ENCODE measurements around the gene NME3. TPM values are rescaled to one million over a fixed set of nuclear protein-coding genes. Genes with fewer than 3 reads are reported as not detected.

Gene NME3
- total and polyA plus RNA-seq, 8 donors, result 18.7 to 420 (median 118) TPM

DNA sequence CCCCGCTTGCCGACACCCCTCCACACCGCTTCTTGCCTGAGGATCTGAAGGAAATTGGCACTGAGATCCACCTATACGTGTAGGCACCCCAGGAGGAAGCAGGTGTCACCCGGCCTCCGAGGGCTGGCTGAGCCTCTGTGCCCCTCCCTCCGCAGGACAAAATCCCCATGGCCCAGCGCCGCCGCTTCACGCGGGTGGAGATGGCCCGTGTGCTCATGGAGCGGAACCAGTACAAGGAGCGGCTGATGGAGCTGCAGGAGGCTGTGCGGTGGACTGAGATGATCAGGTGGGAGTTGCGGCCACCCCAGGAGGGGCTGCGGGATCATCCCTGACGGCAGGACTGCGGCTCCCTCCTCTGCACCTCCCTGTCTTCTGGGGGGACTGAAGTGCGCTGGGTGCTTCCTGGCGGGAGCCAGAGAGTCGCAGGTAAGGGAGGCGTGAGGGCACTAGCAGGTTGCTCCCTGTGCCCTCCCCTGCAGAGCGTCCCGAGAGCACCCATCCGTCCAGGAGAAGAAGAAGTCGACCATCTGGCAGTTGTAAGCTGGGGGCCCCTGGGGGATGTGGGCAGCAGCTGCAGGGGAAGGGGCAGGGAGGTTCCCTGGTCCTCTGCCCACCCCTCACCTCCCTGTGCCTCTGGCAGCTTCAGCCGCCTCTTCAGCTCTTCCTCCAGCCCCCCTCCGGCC, 9.0 kb downstream of the NME3 start:
- peaks cover 66 to 100% (median 100%) of the 10 kb centered on the region in 4 donors for H3K36me3 ChIP-seq
- WGBS, 5 donors, result 88 to 94% (median 89%) methylated on average over 17 to 30 of the region's 30 CpGs
- no peak overlapping the region for H3K4me3 ChIP-seq
- TF ChIP-seq POLR2AphosphoS5 (IDR thresholded peaks at IDR 0.05), result no peak
- no peak for TF ChIP-seq POLR2A (IDR thresholded peaks at IDR 0.05)
- TF ChIP-seq, protein P1, sequence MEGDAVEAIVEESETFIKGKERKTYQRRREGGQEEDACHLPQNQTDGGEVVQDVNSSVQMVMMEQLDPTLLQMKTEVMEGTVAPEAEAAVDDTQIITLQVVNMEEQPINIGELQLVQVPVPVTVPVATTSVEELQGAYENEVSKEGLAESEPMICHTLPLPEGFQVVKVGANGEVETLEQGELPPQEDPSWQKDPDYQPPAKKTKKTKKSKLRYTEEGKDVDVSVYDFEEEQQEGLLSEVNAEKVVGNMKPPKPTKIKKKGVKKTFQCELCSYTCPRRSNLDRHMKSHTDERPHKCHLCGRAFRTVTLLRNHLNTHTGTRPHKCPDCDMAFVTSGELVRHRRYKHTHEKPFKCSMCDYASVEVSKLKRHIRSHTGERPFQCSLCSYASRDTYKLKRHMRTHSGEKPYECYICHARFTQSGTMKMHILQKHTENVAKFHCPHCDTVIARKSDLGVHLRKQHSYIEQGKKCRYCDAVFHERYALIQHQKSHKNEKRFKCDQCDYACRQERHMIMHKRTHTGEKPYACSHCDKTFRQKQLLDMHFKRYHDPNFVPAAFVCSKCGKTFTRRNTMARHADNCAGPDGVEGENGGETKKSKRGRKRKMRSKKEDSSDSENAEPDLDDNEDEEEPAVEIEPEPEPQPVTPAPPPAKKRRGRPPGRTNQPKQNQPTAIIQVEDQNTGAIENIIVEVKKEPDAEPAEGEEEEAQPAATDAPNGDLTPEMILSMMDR (IDR thresholded peaks at IDR 0.05), result no peak
- TF ChIP-seq EP300 (IDR thresholded peaks at IDR 0.05), result no peak
- no peak for DNase-seq
- no peaks in the 10 kb centered on the region for H3K9me3 ChIP-seq
- peaks cover 0 to 20% (median 6%) of the 10 kb centered on the region in 4 donors for H3K4me1 ChIP-seq
- no peaks in the 10 kb centered on the region for H3K27me3 ChIP-seq
- intact Hi-C loops (cut with DNase I; ENCODE audit: low total_unique reads), result no loop called here
- no peak overlapping the region for H3K27ac ChIP-seq

DNA sequence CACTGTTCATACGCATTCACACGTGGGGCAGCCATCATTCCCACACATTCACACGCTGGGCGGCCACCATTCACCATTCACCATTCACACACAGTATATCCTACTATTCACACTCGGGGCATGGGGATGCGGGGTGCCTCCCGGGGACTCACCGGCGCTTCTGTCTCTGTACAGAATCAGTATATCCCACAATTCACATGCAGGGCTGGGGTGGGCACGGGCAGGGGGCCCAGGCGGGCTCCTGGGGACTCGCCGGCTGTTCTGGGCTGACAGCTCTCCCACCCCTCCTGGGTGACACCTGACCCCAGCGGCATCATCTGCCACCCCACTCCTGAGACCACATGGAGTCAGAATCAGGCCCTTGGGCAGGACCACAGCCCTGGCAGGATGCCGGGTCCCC, 9.6 kb downstream of the NME3 start:
- 87 to 95% (median 92%) methylated on average over 13 to 15 of the region's 15 CpGs for WGBS, 5 donors
- H3K36me3 ChIP-seq, result peaks cover 62 to 100% (median 100%) of the 10 kb centered on the region in 4 donors

DNA sequence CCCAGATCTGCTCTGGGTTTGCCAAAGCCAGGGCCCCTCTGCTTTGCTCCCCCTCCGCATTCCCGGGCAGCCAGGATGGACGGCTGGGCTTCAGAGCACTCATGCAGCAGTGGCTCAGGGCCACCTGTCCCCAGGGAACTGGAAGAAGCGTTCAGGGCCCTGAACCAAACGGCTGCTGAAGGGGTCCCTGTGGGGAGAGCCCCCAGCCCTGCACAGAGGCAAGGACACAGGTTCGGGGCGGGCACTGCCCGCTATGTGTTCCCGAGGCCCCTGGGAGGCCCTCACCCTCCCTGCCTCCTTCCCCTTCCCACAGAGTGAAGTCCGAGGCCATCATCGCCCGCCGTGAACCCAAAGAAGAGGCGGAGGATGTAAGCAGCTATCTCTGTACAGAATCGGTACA, 10.4 kb downstream of the NME3 start:
- WGBS, 5 donors, result 88 to 94% (median 91%) methylated on average over 12 to 15 of the region's 15 CpGs
- H3K36me3 ChIP-seq, result peaks cover 54 to 100% (median 97%) of the 10 kb centered on the region in 4 donors
- no peaks in the 10 kb centered on the region for H3K9me3 ChIP-seq
- H3K4me3 ChIP-seq, result no peak overlapping the region
- no peak for DNase-seq
- H3K27ac ChIP-seq, result no peak overlapping the region
- no peak for TF ChIP-seq EP300 (IDR thresholded peaks at IDR 0.05)
- TF ChIP-seq POLR2AphosphoS5 (IDR thresholded peaks at IDR 0.05), result no peak
- TF ChIP-seq, protein P1 (IDR thresholded peaks at IDR 0.05), result no peak
- TF ChIP-seq POLR2A (IDR thresholded peaks at IDR 0.05), result no peak
- H3K27me3 ChIP-seq, result no peaks in the 10 kb centered on the region
- intact Hi-C loops (cut with DNase I; ENCODE audit: low total_unique reads), result no loop called here
- H3K4me1 ChIP-seq, result peaks cover 0 to 20% (median 6%) of the 10 kb centered on the region in 4 donors

More for the DNA sequence above, 9.6 kb downstream of the NME3 start:
- TF ChIP-seq POLR2AphosphoS5 (IDR thresholded peaks at IDR 0.05), result no peak
- TF ChIP-seq EP300 (IDR thresholded peaks at IDR 0.05), result no peak
- TF ChIP-seq, protein P1 (IDR thresholded peaks at IDR 0.05), result no peak
- TF ChIP-seq POLR2A (IDR thresholded peaks at IDR 0.05), result no peak
- no peaks in the 10 kb centered on the region for H3K27me3 ChIP-seq
- DNase-seq, result no peak
- H3K9me3 ChIP-seq, result no peaks in the 10 kb centered on the region
- no peak overlapping the region for H3K27ac ChIP-seq
- peaks cover 0 to 20% (median 6%) of the 10 kb centered on the region in 4 donors for H3K4me1 ChIP-seq
- intact Hi-C loops (cut with DNase I; ENCODE audit: low total_unique reads), result no loop called here
- no peak overlapping the region for H3K4me3 ChIP-seq

DNA sequence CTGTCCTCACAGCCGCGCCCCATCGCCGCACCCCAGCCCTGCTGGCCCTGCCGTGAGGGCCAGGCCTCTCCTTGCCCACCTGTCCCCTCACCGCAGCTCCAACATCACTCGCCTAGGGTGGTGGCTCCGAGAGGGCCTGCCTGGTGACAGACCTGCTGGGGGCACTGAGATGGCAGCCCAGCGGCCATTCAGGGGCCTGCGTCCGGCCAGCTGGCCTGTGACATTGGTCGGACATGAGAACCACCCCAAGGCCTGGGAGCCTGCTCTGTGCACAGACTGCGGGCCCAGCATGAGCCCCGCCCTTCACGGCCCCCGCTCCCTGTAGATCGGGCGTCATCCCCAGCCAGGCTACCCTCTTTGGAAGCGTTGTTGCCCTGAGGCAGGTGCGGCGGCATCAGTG, 11.8 kb downstream of the NME3 start:
- Histone ChIP-seq H3K36me3 (peaks cover 40 to 100% (median 96%) of the 10 kb centered on the region in 4 donors), H3K4me1 (peaks cover 0 to 20% (median 6%) of the 10 kb centered on the region in 4 donors), H3K4me3 (no peak overlapping the region), H3K9me3 (no peaks in the 10 kb centered on the region), H3K27ac (no peak overlapping the region), H3K27me3 (no peaks in the 10 kb centered on the region)
- no peak for TF ChIP-seq EP300 (IDR thresholded peaks at IDR 0.05)
- TF ChIP-seq, protein P1 (IDR thresholded peaks at IDR 0.05), result no peak
- TF ChIP-seq POLR2A (IDR thresholded peaks at IDR 0.05), result no peak
- TF ChIP-seq POLR2AphosphoS5 (IDR thresholded peaks at IDR 0.05), result no peak
- 91 to 94% (median 94%) methylated on average over 16 to 21 of the region's 21 CpGs for WGBS, 5 donors
- DNase-seq, result no peak
- intact Hi-C loops (cut with DNase I; ENCODE audit: low total_unique reads), result no loop called here
